AG08396 (cell line): ENCODE data around the gene HS1BP3.

ENCODE experiments used
- DNase-seq: peaks from one replicate; pipeline ENCODE4 v3.0.0; 2012; ENCODE audit warnings: low spot score, mixed read lengths

Gene HS1BP3

GRCh38 chr2:20663196-20664070, 12.5 kb upstream of the HS1BP3 start:
- DNase-seq = no peak

GRCh38 chr2:20662308-20662937, 11.5 kb upstream of the HS1BP3 start:
- DNase-seq = no peak

GRCh38 chr2:20661421-20662307, 10.8 kb upstream of the HS1BP3 start:
- DNase-seq = peak; percentile 85

- peak; percentile 74 for DNase-seq
These were observed 9.9 kb upstream of the HS1BP3 start for GRCh38 chr2:20660506-20661420.

GRCh38 chr2:20657522-20658235, 6.8 kb upstream of the HS1BP3 start:
- DNase-seq = no peak

GRCh38 chr2:20656561-20656960, 5.7 kb upstream of the HS1BP3 start:
- no peak for DNase-seq

- DNase-seq = no peak
These were observed 3.6 kb upstream of the HS1BP3 start for GRCh38 chr2:20654535-20654813.

- no peak for DNase-seq
These were observed 3.0 kb upstream of the HS1BP3 start for GRCh38 chr2:20653695-20654534.

GRCh38 chr2:20652673-20653575, 2.0 kb upstream of the HS1BP3 start:
- no peak for DNase-seq

- DNase-seq = no peak
These were observed 1.2 kb upstream of the HS1BP3 start for GRCh38 chr2:20652141-20652540.

- no peak for DNase-seq
These were observed 817 bp upstream of the HS1BP3 start for GRCh38 chr2:20651731-20652099.

GRCh38 chr2:20650393-20650876, 463 bp downstream of the HS1BP3 start:
- peak; percentile 77 for DNase-seq

GRCh38 chr2:20649976-20650375, 922 bp downstream of the HS1BP3 start:
- DNase-seq = no peak

GRCh38 chr2:20649576-20649975, 1.3 kb downstream of the HS1BP3 start:
- DNase-seq = no peak

- DNase-seq = no peak
These were observed 2.1 kb downstream of the HS1BP3 start for GRCh38 chr2:20648831-20649230.

GRCh38 chr2:20648206-20648605, 2.7 kb downstream of the HS1BP3 start:
- no peak for DNase-seq

- no peak for DNase-seq
These were observed 3.2 kb downstream of the HS1BP3 start for GRCh38 chr2:20647738-20648137.

- DNase-seq = no peak
These were observed 3.7 kb downstream of the HS1BP3 start for GRCh38 chr2:20647211-20647610.

GRCh38 chr2:20646446-20646845, 4.5 kb downstream of the HS1BP3 start:
- DNase-seq = no peak
